ENCODE measurements around the gene TMEM140.
A peak's percentile ranks its signal among the peaks of the same experiment; 100 is the strongest.
"Not testable (repeated sequence)": the region's sequence is repeated elsewhere in the genome, so short reads cannot be mapped to it uniquely, and the experiment has no call there.

The TMEM140 gene

DNA sequence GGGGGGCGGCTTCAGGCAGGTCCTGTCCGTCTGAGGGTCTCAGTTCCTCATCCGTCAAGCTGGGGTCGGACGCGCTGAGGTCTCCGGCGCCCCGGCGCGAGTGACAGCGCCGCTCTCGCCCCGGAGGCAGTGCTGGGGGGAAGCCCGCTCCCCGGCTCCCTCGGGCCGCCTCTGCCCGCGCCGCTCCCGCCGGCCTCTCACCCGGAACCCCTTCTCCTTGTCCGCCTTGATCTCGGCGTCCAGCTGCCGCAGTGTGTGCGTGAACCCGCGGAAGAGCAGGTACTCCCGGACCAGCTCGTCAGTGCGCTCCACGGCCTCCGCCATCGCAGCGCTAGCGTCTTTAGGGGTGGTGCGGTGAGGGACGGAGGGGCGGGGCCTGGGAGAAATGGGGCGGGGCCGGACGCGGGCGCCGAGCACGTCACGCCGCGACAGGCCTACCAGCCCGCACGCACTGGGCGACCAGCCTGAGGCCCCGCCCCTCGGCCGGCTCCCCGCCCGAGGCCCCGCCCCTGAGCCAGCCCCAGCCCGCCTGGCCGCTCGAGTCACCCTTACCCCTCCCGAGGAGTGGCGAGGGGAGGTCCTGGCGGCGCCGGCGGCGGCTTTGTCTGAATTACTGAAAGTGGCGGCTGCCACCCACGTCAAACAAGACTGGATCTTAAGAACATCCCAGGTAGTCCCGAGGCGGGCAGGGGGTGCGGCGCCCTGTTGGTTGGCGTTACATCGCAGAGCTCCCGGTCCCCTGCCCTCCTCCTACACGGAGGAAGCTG, 63.5 kb downstream of the TMEM140 start, which contains the start of gene WDR91:
Gene WDR91 (minus strand): TSS at position 348 of the 767 bp plus-strand sequence. CDS start 24 bp downstream, at position 324.
- no peaks in the 10 kb centered on the region for H3K9me3 ChIP-seq (replicated peaks; ENCODE audit: low read length)
- peaks cover 7% of the 10 kb centered on the region for H3K4me1 ChIP-seq (ENCODE audit: control insufficient read depth, insufficient read depth, low read length)
- peak within 1 kb of the TSS; percentile 83 for H3K9ac ChIP-seq (ENCODE audit: low read depth, low read length)
- no peaks in the 10 kb centered on the region for H3K36me3 ChIP-seq (ENCODE audit: insufficient read depth, low read length)
- no peaks in the 10 kb centered on the region for H3K27me3 ChIP-seq (ENCODE audit: control insufficient read depth, insufficient read depth, low read length)
- peak within 1 kb of the TSS; percentile 99 for H3K4me3 ChIP-seq (ENCODE audit: low read length)
- H3K4me2 ChIP-seq (ENCODE audit: low read length): peak within 1 kb of the TSS; percentile 90

DNA sequence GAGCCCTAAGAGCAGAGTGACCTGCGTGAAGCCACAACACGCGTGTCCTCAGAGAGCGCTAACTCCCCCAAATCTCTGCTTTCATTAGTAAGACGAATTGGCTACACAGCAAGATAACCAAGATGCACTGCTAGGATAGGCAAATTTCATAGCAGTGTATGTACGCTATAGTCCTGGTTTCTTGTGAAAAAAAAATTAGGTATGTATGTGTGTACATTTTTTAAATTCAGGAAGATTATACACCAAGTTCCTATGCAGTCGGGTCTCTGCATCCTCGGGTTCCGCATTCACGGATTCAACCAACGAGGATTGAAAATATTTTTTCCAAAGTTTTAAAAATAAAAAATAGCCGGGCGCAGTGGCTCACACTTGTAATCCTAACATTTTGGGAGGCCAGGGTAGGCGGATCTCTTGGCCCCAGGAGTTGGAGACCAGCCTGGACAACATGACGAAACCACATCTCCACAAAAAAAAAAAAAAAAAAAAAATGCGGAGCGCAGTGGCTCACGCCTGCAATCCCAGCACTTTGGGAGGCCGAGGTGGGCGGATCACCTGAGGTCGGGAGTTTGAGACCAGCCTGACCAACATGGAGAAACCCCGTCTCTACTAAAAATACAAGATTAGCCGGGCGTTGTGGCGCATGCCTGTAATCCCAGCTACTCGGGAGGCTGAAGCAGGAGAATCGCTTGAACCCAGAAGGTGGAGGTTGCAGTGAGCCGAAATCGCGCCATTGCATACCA, 64.2 kb downstream of the TMEM140 start:
- not testable (repeated sequence) for H3K9me3 ChIP-seq (replicated peaks; ENCODE audit: low read length)
- peak overlapping the region; percentile 82 for H3K4me3 ChIP-seq (ENCODE audit: low read length)

DNA sequence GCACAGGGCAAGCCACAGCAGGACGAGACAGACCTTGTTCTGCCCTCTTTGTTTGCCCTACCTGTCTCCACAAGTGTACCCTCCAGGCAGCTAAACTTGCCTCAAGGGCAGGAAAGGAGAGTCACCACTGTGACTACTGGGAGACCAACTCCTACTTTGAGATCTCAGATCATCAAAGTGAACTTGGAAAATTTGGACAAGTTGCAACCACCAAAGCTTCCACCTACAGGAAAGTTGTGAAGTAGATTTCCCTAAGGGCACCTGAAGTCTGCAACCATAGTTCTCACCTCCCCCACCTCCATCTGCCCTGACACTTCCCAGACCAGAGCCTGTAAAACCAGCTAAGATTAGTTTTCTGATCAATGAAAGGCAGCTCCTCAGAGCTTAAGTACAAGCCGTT, 66.0 kb downstream of the TMEM140 start:
- no peak overlapping the region for H3K4me3 ChIP-seq (ENCODE audit: low read length)
- H3K9me3 ChIP-seq (replicated peaks; ENCODE audit: low read length): no peaks in the 10 kb centered on the region
- no peak overlapping the region for H3K4me2 ChIP-seq (ENCODE audit: low read length)
- peaks cover 7% of the 10 kb centered on the region for H3K4me1 ChIP-seq (ENCODE audit: control insufficient read depth, insufficient read depth, low read length)
- H3K27me3 ChIP-seq (ENCODE audit: control insufficient read depth, insufficient read depth, low read length): no peaks in the 10 kb centered on the region
- H3K36me3 ChIP-seq (ENCODE audit: insufficient read depth, low read length): no peaks in the 10 kb centered on the region
- H3K9ac ChIP-seq (ENCODE audit: low read depth, low read length): no peak overlapping the region

More for the DNA sequence above, 64.2 kb downstream of the TMEM140 start:
- H3K27me3 ChIP-seq (ENCODE audit: control insufficient read depth, insufficient read depth, low read length); H3K36me3 ChIP-seq (ENCODE audit: insufficient read depth, low read length); H3K4me1 ChIP-seq (ENCODE audit: control insufficient read depth, insufficient read depth, low read length): not testable (repeated sequence)
- peak overlapping the region; percentile 85 for H3K4me2 ChIP-seq (ENCODE audit: low read length)
- peak overlapping the region; percentile 80 for H3K9ac ChIP-seq (ENCODE audit: low read depth, low read length)

DNA sequence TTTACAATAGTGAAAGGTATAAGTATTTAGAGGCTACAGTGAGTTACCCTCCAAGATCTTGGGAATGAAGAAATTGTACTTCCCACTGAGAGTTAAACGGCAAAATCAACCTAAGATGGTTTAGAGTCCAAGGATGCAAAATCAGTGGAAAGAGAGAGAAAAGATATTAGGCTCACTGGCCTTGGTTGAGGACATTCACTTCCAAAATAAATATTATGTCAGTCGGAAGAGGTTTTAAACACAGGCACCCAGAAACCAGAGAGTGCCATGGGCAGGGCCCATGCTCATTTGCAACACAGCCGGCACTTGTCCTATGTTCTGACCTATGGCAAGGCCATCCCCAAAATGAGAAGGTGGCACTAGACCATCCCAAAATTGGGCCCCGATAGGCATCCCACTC, 67.3 kb downstream of the TMEM140 start:
- H3K36me3 ChIP-seq (ENCODE audit: insufficient read depth, low read length): no peaks in the 10 kb centered on the region
- no peak overlapping the region for H3K4me3 ChIP-seq (ENCODE audit: low read length)
- peaks cover 7% of the 10 kb centered on the region for H3K4me1 ChIP-seq (ENCODE audit: control insufficient read depth, insufficient read depth, low read length)
- H3K27me3 ChIP-seq (ENCODE audit: control insufficient read depth, insufficient read depth, low read length): no peaks in the 10 kb centered on the region
- H3K4me2 ChIP-seq (ENCODE audit: low read length): no peak overlapping the region
- no peaks in the 10 kb centered on the region for H3K9me3 ChIP-seq (replicated peaks; ENCODE audit: low read length)
- no peak overlapping the region for H3K9ac ChIP-seq (ENCODE audit: low read depth, low read length)

DNA sequence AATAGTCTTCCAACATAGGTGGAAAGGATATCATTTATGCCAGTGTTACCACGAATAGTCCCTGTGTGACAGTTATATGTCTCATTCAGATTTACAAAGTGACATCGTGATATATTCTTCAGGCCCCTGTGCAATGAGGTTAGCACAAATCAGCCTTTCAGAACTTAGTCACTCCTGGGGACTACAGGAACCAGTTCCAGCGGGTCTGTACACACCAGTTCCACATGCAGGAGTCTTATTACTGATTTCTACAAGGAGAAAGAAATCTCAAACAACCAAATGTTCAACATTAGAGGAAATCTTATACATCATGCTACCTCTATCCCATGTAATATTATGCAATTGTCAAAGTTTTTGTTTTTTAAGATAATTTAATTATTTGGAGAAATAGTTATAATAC, 67.8 kb downstream of the TMEM140 start:
- Histone ChIP-seq H3K4me1 (ENCODE audit: control insufficient read depth, insufficient read depth, low read length) (peaks cover 2% of the 10 kb centered on the region), H3K4me3 (ENCODE audit: low read length) (no peak overlapping the region), H3K9ac (ENCODE audit: low read depth, low read length) (no peak overlapping the region), H3K9me3 (replicated peaks; ENCODE audit: low read length) (no peaks in the 10 kb centered on the region), H3K4me2 (ENCODE audit: low read length) (no peak overlapping the region), H3K27me3 (ENCODE audit: control insufficient read depth, insufficient read depth, low read length) (no peaks in the 10 kb centered on the region), H3K36me3 (ENCODE audit: insufficient read depth, low read length) (no peaks in the 10 kb centered on the region)

Small RNA genes within 50 kb of the gene (small RNA-seq; reads per million reads assigned to genes)
- 0.35 reads per million for gene MIR6509

All from skeletal muscle satellite cell (primary cell).